ENCODE measurements around the gene ARL5B. TPM values are rescaled to one million over a fixed set of nuclear protein-coding genes. Genes with fewer than 3 reads are reported as not detected.

The ARL5B gene
- polyA plus RNA-seq, 1 donor (not counting 4 experiments of a cell fraction or from before 2014, with no cell fraction given): 10.4 TPM

DNA sequence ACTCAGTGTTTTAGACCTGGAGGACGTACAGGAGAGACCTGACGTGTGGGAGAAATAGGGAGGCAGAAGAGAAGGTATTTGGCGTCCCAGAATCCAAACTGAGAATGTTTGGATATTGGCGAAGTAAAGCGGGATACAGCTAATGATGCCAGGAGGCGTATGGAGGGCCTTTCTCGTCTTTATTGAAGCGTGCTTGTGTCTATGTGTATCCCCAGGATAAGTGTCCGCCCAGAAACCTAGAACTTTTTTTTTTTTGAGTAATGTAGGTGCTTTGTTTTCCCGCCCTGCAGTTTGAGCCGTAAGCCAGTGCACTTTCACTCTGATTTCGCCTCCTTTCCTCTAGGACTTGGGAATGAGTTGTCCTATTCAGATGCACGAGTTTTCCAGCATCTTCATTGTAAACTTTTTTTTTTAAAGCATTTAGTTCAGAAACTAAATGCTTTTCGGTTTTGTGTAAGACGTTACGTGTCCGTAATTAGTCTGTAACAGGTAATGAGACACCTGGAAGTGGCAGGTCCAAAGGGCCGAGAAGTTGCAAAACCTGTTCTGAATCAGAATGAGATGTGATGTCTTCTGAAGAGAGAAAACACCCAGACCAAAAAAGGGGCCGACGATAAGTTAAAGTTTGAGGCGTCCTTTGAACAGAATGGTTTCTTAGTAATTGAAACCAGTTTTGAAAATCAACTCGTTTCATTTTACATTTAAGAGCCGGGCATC, 746 bp downstream of the ARL5B start:
- dilution Hi-C loops (cut with MboI; ENCODE audit: extremely low pct_ligation_motif_present, low sequenced_read_pairs): no loop called here
- no peaks in the 10 kb centered on the region for H3K9me3 ChIP-seq (ENCODE audit: control insufficient read depth, low read depth, low read length)
- H4K20me1 ChIP-seq (ENCODE audit: control insufficient read depth, extremely low read depth, insufficient read depth, low read length): no peaks in the 10 kb centered on the region
- peak overlapping the region; percentile 63 for H3K4me2 ChIP-seq (ENCODE audit: control insufficient read depth, extremely low read depth, insufficient read depth, low read depth, low read length)
- H3K27ac ChIP-seq (ENCODE audit: control insufficient read depth, insufficient read depth, low read length): peak overlapping the region; percentile 90
- no peaks in the 10 kb centered on the region for H3K27me3 ChIP-seq (ENCODE audit: control insufficient read depth, extremely low read depth, insufficient read depth, low read length)
- H3K79me2 ChIP-seq (ENCODE audit: control insufficient read depth, insufficient read depth, low read length): peaks cover 57% of the 10 kb centered on the region
- TF ChIP-seq CTCF (optimal IDR thresholded peaks at IDR 0.05 in 1 of 3, IDR thresholded peaks at IDR 0.05 in 1 of 3, conservative IDR thresholded peaks at IDR 0.05 in 1 of 3; ENCODE audit: extremely low read depth in 1 of 3, insufficient read depth in 2 of 3, low read length in 3 of 3) (no peak), EZH2 (IDR thresholded peaks at IDR 0.05; ENCODE audit: low read length) (no peak)
- H3K36me3 ChIP-seq (ENCODE audit: control insufficient read depth in 2 of 2, extremely low read depth in 1 of 2, insufficient read depth in 2 of 2, low read length in 2 of 2): peaks cover 0 to 6% of the 10 kb centered on the region in 2 experiments
- no peaks in the 10 kb centered on the region for H3K9me1 ChIP-seq (ENCODE audit: control insufficient read depth, extremely low read depth, insufficient read depth, low read length)
- peaks cover 16% of the 10 kb centered on the region for H3K4me1 ChIP-seq (ENCODE audit: control insufficient read depth, extremely low read depth, insufficient read depth, low read length)
- FAIRE-seq: peak; percentile 59
- peak overlapping the region; percentile 99 for H3K9ac ChIP-seq (ENCODE audit: control insufficient read depth, extremely low read depth, insufficient read depth, low read length)
- H3K4me3 ChIP-seq (ENCODE audit: control insufficient read depth in 2 of 3, extremely low read depth in 1 of 3, insufficient read depth in 2 of 3, low read depth in 1 of 3, low read length in 3 of 3): peak overlapping the region; percentile 60 to 81 (median 61)
- H2AFZ ChIP-seq (ENCODE audit: control insufficient read depth, low read length): peak overlapping the region; percentile 78
- DNase-seq (ENCODE audit: low read depth, low spot score): no peak

GRCh38 chr10:18660816-18661431, 1.7 kb downstream of the ARL5B start:
- Histone ChIP-seq H3K79me2 (ENCODE audit: control insufficient read depth, insufficient read depth, low read length) (peaks cover 64% of the 10 kb centered on the region), H3K4me3 (ENCODE audit: control insufficient read depth in 2 of 3, extremely low read depth in 1 of 3, insufficient read depth in 2 of 3, low read depth in 1 of 3, low read length in 3 of 3) (peak overlapping the region; percentile 60 to 81 (median 61)), H3K36me3 (ENCODE audit: control insufficient read depth in 2 of 2, extremely low read depth in 1 of 2, insufficient read depth in 2 of 2, low read length in 2 of 2) (peaks cover 0 to 6% of the 10 kb centered on the region in 2 experiments), H3K4me1 (ENCODE audit: control insufficient read depth, extremely low read depth, insufficient read depth, low read length) (peaks cover 20% of the 10 kb centered on the region), H2AFZ (ENCODE audit: control insufficient read depth, low read length) (no peak overlapping the region), H3K4me2 (ENCODE audit: control insufficient read depth, extremely low read depth, insufficient read depth, low read depth, low read length) (peak overlapping the region; percentile 63), H3K9me1 (ENCODE audit: control insufficient read depth, extremely low read depth, insufficient read depth, low read length) (no peaks in the 10 kb centered on the region), H3K27me3 (ENCODE audit: control insufficient read depth, extremely low read depth, insufficient read depth, low read length) (no peaks in the 10 kb centered on the region), H3K9me3 (ENCODE audit: control insufficient read depth, low read depth, low read length) (no peaks in the 10 kb centered on the region), H4K20me1 (ENCODE audit: control insufficient read depth, extremely low read depth, insufficient read depth, low read length) (no peaks in the 10 kb centered on the region), H3K27ac (ENCODE audit: control insufficient read depth, insufficient read depth, low read length) (peak overlapping the region; percentile 90), H3K9ac (ENCODE audit: control insufficient read depth, extremely low read depth, insufficient read depth, low read length) (peak overlapping the region; percentile 99)
- dilution Hi-C loops (cut with MboI; ENCODE audit: extremely low pct_ligation_motif_present, low sequenced_read_pairs): no loop called here
- no peak for TF ChIP-seq CTCF (optimal IDR thresholded peaks at IDR 0.05 in 1 of 3, IDR thresholded peaks at IDR 0.05 in 1 of 3, conservative IDR thresholded peaks at IDR 0.05 in 1 of 3; ENCODE audit: extremely low read depth in 1 of 3, insufficient read depth in 2 of 3, low read length in 3 of 3)
- no peak for TF ChIP-seq EZH2 (IDR thresholded peaks at IDR 0.05; ENCODE audit: low read length)
- FAIRE-seq (no peak), DNase-seq (ENCODE audit: low read depth, low spot score) (no peak)
